Measurements from ENCODE around the gene PPIE.

DNA sequence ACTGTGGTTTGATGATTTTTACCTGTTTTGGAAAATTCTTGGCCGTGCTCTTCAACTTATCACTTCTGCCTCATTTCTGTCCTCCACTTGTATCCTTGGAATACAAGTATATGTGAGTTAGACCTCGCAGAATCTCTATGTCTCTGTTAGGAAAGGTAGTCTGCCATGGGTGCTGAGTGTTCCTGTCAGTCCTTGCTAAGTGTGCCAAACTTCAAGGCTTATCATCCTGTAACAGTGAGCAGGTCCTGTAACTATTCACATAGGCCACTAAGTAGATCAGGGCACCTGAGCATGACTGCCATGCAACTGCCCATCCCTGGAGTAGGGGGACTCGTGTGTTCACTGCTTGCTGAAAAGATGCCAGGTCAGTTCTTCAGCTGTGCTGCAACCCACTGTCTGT lies 74.2 kb downstream of the PPIE start:
- TF ChIP-seq, protein P1, sequence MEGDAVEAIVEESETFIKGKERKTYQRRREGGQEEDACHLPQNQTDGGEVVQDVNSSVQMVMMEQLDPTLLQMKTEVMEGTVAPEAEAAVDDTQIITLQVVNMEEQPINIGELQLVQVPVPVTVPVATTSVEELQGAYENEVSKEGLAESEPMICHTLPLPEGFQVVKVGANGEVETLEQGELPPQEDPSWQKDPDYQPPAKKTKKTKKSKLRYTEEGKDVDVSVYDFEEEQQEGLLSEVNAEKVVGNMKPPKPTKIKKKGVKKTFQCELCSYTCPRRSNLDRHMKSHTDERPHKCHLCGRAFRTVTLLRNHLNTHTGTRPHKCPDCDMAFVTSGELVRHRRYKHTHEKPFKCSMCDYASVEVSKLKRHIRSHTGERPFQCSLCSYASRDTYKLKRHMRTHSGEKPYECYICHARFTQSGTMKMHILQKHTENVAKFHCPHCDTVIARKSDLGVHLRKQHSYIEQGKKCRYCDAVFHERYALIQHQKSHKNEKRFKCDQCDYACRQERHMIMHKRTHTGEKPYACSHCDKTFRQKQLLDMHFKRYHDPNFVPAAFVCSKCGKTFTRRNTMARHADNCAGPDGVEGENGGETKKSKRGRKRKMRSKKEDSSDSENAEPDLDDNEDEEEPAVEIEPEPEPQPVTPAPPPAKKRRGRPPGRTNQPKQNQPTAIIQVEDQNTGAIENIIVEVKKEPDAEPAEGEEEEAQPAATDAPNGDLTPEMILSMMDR (IDR thresholded peaks at IDR 0.05; ENCODE audit: low read length), result no peak
- TF ChIP-seq EZH2phosphoT487 (IDR thresholded peaks at IDR 0.05; ENCODE audit: low read length) (no peak), EZH2 (optimal IDR thresholded peaks at IDR 0.05; ENCODE audit: low read depth, low read length) (no peak)

Measured in MM.1S (cell line).